HT1080 (cell line): Measurements from ENCODE around the gene TTC21B. TPM values are rescaled to one million over a fixed set of nuclear protein-coding genes. Genes with fewer than 3 reads are reported as not detected.

Experiments used
- DNase-seq: peaks from one replicate; pipeline ENCODE4 v3.0.0-alpha.2; 2015; ENCODE audit warnings: low read depth
- total RNA-seq: library from RNA; depleted of rRNA; stranded (reverse); fragments of >200 nt; shearing (Covaris generic); gene quantifications from 2 replicates; pipeline ENCODE4 v1.2.3, GENCODE V29; 2014

TTC21B gene
- total RNA-seq, 1 experiment from 2014 or later = 17.7 TPM

GRCh38 chr2:165927353-165927752 lies 26.2 kb downstream of the TTC21B start:
- no peak for DNase-seq

- no peak for DNase-seq
Observed at GRCh38 chr2:165924946-165925345, 28.6 kb downstream of the TTC21B start.

GRCh38 chr2:165920748-165921147 lies 32.8 kb downstream of the TTC21B start:
- DNase-seq = no peak

DNA sequence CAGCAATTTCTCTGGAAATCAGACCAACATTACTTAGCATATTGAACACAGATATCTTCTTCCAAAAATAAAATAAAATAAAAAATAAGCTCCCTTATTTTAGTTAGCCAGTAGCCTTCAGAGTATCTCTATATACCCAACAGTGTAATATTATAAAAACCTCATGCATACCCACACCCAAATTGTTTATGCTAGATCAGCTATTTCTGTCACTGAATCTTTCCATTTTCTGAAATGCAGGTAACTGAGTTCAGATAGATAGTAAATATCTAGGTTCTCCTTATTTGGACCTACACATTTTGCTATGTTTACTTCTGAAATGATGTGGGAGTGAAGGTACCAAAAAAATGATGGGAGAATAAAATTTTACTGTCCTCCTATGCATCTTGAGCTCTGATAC lies 39.9 kb downstream of the TTC21B start:
- no peak for DNase-seq

DNA sequence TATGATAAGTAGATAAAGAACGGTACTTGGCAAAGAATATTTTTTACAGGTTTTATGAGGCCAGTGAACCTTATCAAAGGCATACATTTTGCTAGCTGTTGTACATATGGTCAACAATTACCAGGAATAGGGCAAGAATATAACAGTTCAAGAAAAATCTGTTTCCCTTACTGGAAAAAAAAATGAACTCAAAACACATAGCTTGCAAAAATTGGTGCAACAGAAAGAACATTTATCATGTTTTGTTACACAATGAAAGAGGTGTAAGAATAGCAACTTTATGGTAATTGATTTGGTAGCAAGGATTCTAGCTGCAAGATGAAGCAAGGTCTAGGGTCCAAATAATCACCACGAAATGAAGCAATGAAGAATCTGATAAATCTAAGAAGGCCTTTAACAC lies 41.6 kb downstream of the TTC21B start:
- no peak for DNase-seq

- DNase-seq = no peak
Observed at GRCh38 chr2:165911231-165911630, 42.3 kb downstream of the TTC21B start.

GRCh38 chr2:165909466-165909865 lies 44.1 kb downstream of the TTC21B start:
- no peak for DNase-seq

DNA sequence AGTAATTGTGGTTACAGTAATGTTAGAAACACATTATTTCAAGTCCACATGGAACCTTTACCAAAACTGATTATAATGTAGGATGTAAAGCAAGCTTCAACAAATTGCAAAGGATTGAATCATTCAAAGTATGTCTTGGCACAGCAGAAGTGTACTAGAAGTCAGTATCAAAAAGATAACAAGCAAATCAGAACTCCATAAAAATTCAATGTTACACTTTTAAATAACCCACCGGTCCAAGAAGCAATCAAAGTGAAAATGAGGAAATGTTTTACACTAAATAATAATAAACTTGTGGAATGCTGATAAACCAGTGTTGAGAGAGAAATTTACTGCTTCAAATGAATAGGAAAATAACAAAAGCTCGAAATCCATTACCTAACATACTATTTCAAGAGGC lies 47.7 kb downstream of the TTC21B start:
- no peak for DNase-seq

- no peak for DNase-seq
Observed at GRCh38 chr2:165905269-165905668, 48.3 kb downstream of the TTC21B start.

DNA sequence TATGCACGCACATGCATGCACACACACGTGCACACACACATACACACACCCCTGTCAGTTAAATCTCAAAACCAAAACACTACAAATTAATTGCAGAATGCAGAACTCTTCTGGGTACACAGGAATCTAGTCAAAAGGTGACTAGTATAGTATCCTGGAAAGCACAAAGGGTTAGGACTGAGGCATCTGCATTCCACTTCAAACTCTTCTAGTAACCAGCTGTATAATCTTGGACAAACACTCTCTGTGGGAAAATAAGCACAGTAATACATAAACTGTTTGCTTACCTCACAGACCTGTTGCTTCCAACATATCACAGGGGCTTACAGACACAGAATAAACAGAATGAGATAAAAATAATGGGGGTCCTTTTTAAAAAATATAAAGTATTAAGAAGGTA lies 49.1 kb downstream of the TTC21B start:
- DNase-seq = no peak

- DNase-seq = no peak
Observed at GRCh38 chr2:165903406-165903805, 50.2 kb downstream of the TTC21B start.

DNA sequence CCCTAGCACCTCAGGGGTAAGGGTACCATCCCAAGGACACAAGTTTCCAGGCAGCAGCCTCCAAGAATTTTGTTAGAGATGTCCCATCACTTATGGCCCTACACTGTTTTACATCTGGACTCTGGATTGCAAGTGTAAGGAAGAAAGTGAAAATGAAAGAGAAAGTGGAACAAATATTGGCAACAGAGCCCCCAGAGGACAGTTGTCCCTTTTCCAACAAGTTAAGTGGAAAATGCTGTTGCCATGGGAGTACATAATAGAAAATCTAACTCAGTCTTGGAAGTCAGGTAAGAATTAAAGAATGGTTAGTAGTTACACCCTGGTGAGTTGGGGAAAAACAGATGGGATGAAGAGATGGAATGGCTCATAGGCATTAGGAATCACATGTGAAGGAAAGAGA lies 50.6 kb downstream of the TTC21B start:
- peak; percentile 57 for DNase-seq

DNA sequence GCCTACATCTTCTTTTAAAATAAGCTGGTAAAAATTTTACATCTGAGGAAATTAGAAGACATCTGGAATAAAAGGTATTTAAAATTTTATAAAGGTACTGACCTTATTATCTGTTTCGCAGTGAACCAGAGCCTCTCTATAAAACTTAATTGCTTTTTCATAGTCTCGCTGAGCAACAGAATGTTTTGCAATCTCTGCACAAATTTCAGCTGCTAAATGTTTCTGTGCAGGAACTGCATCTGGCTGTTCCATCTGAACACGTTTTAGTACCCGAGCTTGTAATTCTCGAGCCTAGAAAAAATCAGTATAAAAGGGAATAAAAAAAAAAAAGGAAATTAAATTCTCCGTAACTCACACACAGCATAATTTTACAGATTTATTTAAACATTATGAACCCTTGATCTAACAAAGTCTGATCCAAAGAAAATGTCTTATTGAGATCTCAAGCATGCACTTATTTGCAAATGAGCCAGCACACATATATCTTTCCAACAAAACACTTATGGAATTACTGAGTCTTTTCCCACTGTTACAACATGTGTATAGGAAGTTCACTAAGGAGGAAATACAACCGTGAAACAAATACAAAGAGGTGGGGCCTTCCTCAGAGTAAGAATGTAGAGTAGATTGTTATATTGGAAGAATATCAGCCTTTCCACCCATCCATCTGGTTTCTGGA lies 51.8 kb downstream of the TTC21B start:
- no peak for DNase-seq

GRCh38 chr2:165899311-165899710 lies 54.3 kb downstream of the TTC21B start:
- no peak for DNase-seq

GRCh38 chr2:165898381-165898780 lies 55.2 kb downstream of the TTC21B start:
- no peak for DNase-seq

DNA sequence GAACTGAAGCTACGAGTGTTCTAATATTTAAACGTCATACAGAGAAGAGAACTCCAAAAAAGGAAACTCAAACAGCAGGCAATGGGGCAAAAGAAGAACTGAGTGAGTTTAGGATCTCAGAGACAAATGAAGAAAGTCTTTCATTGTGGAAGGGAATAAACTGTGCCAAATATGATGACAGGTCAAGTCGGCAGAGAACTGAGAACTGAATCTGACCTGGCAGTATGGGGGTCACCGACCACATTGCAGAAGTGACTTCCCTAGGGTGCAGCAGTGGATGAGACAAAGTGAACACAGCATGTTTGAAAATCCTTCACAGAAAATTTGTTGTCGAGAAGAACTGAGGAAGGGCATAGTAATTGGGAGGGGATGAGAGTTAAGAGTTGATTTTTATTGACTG lies 55.9 kb downstream of the TTC21B start:
- no peak for DNase-seq

- no peak for DNase-seq
Observed at GRCh38 chr2:165897074-165897473, 56.5 kb downstream of the TTC21B start.

GRCh38 chr2:165895974-165896373 lies 57.6 kb downstream of the TTC21B start:
- no peak for DNase-seq

DNA sequence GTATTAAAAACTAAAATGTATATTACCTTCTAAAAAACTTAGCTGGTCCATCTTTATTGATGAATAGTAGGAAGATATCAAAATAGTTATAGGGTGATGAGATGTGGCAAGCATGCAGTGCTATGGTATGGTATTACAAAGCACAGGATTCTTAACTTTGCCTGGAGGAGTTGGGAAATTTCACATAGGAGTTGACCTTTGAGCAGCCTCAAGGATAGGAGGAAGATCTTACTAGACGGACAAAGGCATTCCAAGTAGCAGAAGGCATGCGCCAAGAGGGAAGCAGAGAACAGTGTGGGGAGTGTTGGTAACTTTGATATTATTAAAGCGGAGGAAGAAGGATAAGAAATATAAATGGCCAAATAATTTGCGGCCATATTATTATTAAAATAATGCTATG lies 60.0 kb downstream of the TTC21B start:
- no peak for DNase-seq

- DNase-seq = no peak
Observed at GRCh38 chr2:165892526-165892925, 61.0 kb downstream of the TTC21B start.

GRCh38 chr2:165891943-165892342 lies 61.6 kb downstream of the TTC21B start:
- no peak for DNase-seq

- no peak for DNase-seq
Observed at GRCh38 chr2:165891345-165891744, 62.2 kb downstream of the TTC21B start.

GRCh38 chr2:165889798-165890197 lies 63.8 kb downstream of the TTC21B start:
- no peak for DNase-seq

DNA sequence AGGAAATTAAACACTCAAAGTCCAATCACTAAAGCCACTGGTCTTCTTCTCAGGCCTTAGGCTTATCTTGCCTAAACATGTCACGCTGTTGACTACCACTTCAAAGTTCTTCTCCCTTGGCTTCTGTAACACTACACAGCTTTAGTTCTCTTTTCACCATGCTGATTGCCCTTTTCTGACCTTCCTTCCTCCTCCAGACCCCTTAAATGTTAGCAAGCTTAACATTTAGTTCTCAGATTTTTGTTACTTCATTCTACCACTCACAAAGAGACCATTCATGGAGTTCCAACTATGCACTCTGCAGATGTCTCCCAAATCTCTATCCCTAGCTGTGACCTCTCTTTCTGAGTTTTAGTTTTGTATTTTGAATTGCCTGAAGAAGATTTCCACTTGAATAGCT lies 64.4 kb downstream of the TTC21B start:
- DNase-seq = no peak
